Astrocyte of the cerebellum (primary cell): ENCODE data around the gene FHOD3.

ENCODE experiments used
- DNase-seq: peaks from one replicate; pipeline ENCODE4 v3.0.0-alpha.2; 2011; ENCODE audit warnings: low read depth
- H3K4me3 ChIP-seq: 2 replicates; pipeline ENCODE4 v1.5.1; 2011; ENCODE audit warnings: mild to moderate bottlenecking, low read depth, low read length, moderate library complexity
- in situ Hi-C: cut with HindIII; loops from 2 replicates; pipeline ENCODE4 v1.10.0; 2017; ENCODE audit warnings: low sequenced_read_pairs
- TF ChIP-seq, protein P1 (sequence below): IDR thresholded peaks from 2 replicates; pipeline ENCODE4 v1.5.1; 2012; ENCODE audit warnings: low read length, low read depth, moderate library complexity, mild to moderate bottlenecking; ENCODE audit errors: missing control alignments

FHOD3 gene

DNA sequence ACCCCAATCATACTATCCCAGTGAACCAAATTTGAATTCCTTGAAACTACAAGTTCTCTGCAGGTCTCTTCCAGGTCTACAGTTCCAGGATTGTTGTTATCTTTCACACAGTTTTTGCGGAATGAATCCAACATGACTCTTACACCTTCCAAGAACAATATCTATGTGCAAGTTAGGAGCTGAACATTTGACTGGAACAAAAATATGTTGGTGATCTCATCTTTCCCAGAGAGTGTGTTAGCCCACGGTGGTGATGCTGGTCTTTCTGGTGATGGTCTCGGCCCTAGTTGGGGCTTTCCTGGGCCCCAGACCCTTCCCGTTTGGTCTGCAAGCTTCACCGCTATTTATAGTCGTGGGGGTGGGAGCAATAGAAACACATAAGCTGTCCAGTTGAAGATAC, 357.6 kb downstream of the FHOD3 start:
- in situ Hi-C loops = no loop called here
- DNase-seq = no peak
- TF ChIP-seq, protein P1, sequence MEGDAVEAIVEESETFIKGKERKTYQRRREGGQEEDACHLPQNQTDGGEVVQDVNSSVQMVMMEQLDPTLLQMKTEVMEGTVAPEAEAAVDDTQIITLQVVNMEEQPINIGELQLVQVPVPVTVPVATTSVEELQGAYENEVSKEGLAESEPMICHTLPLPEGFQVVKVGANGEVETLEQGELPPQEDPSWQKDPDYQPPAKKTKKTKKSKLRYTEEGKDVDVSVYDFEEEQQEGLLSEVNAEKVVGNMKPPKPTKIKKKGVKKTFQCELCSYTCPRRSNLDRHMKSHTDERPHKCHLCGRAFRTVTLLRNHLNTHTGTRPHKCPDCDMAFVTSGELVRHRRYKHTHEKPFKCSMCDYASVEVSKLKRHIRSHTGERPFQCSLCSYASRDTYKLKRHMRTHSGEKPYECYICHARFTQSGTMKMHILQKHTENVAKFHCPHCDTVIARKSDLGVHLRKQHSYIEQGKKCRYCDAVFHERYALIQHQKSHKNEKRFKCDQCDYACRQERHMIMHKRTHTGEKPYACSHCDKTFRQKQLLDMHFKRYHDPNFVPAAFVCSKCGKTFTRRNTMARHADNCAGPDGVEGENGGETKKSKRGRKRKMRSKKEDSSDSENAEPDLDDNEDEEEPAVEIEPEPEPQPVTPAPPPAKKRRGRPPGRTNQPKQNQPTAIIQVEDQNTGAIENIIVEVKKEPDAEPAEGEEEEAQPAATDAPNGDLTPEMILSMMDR = no peak
- no peak overlapping the region for H3K4me3 ChIP-seq

GRCh38 chr18:36655930-36656329, 358.4 kb downstream of the FHOD3 start:
- in situ Hi-C loops = no loop called here
- TF ChIP-seq, protein P1 = no peak

DNA sequence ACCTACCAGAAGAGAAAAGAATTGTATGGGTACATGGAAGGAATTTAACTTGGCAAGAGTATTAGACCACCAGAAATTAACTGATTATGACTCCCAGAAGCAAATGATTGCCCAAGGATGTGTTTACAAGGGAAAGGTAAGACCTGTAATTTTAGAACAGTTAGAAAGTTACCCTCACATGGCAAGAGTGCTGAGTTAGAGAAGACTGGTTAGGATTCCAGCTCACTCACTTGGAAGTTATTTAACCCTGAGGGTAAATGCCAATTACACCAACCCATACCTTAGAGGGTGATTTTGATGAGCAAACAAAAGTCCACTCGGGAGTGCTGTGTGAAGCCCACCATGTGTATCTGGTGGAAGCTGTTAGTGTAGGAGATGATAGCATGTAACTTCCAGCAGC, 361.1 kb downstream of the FHOD3 start:
- TF ChIP-seq, protein P1 = no peak
- no peak for DNase-seq
- in situ Hi-C loops = no loop called here

More at GRCh38 chr18:36655930-36656329, 358.4 kb downstream of the FHOD3 start:
- no peak for DNase-seq
- no peak overlapping the region for H3K4me3 ChIP-seq

GRCh38 chr18:36660311-36660710, 362.8 kb downstream of the FHOD3 start:
- no peak overlapping the region for H3K4me3 ChIP-seq
- DNase-seq = no peak
- TF ChIP-seq, protein P1 = no peak
- in situ Hi-C loops = no loop called here

More for the DNA sequence above, 361.1 kb downstream of the FHOD3 start:
- H3K4me3 ChIP-seq = no peak overlapping the region

DNA sequence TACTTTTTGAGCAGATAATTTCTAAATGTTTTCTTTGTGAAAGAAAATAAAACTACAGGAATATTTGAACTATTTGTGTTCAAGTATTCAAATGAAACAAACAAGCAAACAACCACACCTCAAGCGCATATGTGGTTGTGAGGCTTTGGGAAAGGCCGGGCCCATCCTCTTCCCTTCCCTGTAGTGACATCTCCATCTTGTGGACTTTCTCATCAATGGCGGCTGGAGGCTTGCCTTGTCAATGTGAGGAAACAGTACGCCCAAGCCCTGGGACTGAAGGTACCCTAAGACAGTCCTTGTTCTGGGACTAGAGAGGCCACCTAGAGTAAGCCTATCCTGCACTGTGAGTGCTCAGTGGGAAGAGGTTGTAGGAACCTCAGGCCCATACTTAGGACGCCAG, 364.5 kb downstream of the FHOD3 start:
- in situ Hi-C loops = no loop called here
- H3K4me3 ChIP-seq = no peak overlapping the region
- TF ChIP-seq, protein P1 = peak; percentile 33
- no peak for DNase-seq

- in situ Hi-C loops = no loop called here
- DNase-seq = no peak
- H3K4me3 ChIP-seq = no peak overlapping the region
- TF ChIP-seq, protein P1 = no peak
Observed at GRCh38 chr18:36663312-36663711, 365.8 kb downstream of the FHOD3 start.

GRCh38 chr18:36665952-36666351, 368.4 kb downstream of the FHOD3 start:
- TF ChIP-seq, protein P1 = no peak
- in situ Hi-C loops = no loop called here
- no peak overlapping the region for H3K4me3 ChIP-seq
- DNase-seq = no peak
